A549 (cell line): Measurements from ENCODE around the gene LRRD1.
"Not testable (repeated sequence)": the region's sequence is repeated elsewhere in the genome, so short reads cannot be mapped to it uniquely, and the experiment has no call there.

Source experiments
- MYC ChIP-seq: IDR thresholded peaks from 2 replicates; pipeline ENCODE4 v1.6.1; 2012; ENCODE audit warnings: mild to moderate bottlenecking, inconsistent platforms, low read length, improper control_type of control experiment, borderline replicate concordance
- POLR2A ChIP-seq: IDR thresholded peaks from 2 replicates; pipeline ENCODE4 v1.6.1; 2012; ENCODE audit warnings: mild to moderate bottlenecking, low read length
- ZNF302 ChIP-seq: fragments of 250-450 bp; sonication (Bioruptor Pico); IDR thresholded peaks from 2 replicates; pipeline ENCODE4 v1.9.0; 2021; ENCODE audit warnings: inconsistent platforms, mild to moderate bottlenecking, moderate library complexity
- TF ChIP-seq, protein P1 (sequence below): fragments of >200 bp; sonication (Bioruptor Twin); formaldehyde crosslinking; IDR thresholded peaks from 3 replicates; pipeline ENCODE4 v1.5.1; 2016

GRCh38 chr7:92189246-92189645 is 10.3 kb upstream of the LRRD1 start:
- TF ChIP-seq ZNF302 (CRISPR knock-in tag); POLR2A; MYC: not testable (repeated sequence)
- TF ChIP-seq, protein P1, sequence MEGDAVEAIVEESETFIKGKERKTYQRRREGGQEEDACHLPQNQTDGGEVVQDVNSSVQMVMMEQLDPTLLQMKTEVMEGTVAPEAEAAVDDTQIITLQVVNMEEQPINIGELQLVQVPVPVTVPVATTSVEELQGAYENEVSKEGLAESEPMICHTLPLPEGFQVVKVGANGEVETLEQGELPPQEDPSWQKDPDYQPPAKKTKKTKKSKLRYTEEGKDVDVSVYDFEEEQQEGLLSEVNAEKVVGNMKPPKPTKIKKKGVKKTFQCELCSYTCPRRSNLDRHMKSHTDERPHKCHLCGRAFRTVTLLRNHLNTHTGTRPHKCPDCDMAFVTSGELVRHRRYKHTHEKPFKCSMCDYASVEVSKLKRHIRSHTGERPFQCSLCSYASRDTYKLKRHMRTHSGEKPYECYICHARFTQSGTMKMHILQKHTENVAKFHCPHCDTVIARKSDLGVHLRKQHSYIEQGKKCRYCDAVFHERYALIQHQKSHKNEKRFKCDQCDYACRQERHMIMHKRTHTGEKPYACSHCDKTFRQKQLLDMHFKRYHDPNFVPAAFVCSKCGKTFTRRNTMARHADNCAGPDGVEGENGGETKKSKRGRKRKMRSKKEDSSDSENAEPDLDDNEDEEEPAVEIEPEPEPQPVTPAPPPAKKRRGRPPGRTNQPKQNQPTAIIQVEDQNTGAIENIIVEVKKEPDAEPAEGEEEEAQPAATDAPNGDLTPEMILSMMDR = not testable (repeated sequence)
